Activated naive CD4-positive, alpha-beta T cell treated with Interleukin-2 at 50 U/mL for 16 hours (primary cell): ENCODE measurements around the gene GNG3.
"Not testable (repeated sequence)": the region's sequence is repeated elsewhere in the genome, so short reads cannot be mapped to it uniquely, and the experiment has no call there.

ENCODE experiments used
- DNase-seq: peaks from one replicate; pipeline ENCODE4 v3.0.0-alpha.2; 2020

GNG3 gene

DNA sequence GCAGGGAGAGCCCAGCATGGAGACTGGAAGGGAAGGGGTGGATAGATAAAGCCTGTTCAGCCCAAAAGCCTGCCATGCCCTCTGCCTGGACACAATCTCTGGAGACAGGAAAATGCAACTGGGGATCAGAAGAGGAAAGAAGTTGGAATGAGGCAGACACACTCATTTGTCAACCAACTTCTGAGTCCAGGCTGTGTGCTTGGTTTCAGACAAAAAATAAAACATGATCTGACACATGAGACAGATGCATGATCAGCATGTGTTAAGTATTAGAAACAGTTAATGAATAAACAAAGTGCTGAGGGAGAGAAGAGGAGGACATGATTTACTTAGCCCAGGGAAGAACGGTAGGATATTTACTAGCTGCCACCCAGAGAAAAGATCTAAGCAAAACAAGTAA lies 19.0 kb upstream of the GNG3 start:
- DNase-seq: no peak

DNA sequence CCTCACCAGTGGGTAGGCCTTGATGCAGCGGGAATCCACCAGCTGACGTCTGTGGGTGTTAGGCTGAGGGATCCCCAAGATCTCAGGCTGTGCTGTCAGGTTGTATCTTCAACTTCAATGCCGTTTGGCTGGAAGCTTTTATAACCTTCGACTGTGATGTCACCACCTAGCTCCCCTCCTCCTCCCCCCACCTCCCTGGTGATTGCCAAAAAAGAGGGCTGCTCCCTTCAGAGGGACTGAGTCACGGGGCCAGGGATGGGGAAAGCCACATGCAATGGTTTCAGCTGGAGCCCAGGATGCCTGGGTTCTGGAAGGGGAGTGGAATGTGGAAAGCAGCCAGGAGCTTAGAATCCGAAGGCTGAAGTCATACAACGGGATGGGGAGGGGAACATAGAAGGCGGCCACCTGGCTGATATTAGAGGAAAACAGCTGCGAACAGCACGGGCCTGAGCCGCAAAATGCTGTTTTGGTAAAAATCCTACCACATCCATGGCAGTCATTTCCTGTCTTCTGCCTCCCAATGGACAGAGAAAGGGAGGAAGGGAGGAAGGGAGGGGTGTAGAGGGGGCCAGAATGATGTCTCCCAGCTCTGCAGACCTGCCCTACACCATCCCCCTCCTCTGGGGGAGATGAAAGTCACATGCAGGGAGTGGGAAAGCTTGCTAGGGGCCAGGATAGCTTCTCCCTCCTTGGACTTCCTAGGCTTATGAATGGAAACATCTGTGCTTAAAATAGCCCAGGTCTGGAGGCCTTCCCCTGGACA lies 17.9 kb upstream of the GNG3 start, which contains the start of gene LRRN4CL:
LRRN4CL (minus strand) TSS at position 110 of the 763 bp plus-strand sequence. CDS start 1,022 bp downstream, outside the sequence.
- DNase-seq: no peak

DNA sequence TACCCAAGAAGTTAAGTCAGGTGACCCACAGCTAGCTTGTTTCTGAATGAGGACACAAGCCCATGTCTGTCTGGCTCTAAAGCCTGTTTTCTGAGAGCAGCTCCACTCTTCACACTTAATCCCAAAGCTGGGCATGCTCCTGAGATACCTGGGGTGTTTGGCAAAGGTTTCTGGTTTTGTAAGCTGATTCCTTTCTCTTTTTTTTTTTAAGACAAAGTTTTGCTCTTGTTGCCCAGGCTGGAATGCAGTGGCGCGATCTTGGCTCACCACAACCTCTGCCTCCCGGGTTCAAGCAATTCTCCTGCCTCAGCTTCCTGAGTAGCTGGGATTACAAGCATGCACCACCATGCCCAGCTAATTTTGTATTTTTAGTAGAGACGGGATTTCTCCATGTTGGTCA lies 13.9 kb upstream of the GNG3 start:
- DNase-seq: not testable (repeated sequence)

DNA sequence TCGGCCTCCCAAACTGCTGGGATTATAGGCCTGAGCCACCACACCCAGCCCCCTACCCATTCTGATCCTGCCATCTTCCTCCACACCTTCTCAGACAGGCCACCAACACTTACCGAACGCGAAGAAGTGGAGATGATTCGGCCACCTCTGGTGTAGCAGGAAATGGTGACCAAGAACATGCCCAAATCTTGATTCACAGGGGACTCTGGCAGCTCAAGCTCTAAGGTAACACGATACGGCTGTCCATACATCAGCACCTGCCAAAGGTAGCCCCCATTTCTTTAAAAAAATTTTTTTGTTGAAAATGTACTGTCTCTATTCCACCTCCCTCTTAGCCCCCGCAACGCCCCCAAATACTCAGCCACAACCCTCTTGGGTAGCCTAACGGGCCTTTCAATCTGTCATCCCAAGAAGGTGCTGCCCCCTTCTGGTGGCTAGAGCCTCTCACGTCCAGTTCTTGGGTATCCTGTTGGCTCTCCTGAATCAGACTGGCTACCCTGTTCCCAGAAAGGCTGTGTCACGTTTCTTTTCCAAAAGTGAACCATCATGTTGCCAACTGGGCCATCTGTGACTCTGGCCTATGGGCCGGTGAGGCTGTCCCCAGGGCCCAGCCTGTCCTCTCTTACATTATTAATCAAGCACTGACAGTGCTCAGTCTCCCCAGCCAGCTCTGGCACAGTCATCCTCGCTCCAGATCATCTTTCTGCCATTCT lies 12.9 kb upstream of the GNG3 start:
- DNase-seq: peak; percentile 77

DNA sequence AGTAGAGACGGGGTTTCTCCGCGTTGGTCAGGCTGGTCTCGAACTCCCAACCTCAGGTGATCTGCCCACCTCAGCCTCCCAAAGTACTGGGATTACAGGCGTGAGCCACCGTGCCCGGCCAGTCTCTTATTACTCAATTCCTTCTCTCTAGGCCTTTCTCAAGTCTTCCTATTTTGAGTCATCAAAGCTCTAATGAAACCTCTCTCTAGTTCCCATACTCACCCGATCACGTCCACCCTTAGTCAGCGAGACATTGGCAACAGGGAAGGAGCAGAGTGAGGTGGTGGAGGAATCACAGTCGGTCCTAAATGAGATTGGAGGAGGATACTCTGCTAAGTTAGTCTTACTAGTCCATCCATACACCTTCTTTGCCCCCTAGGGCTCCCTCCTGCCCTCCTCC lies 5.2 kb upstream of the GNG3 start:
- DNase-seq: no peak

DNA sequence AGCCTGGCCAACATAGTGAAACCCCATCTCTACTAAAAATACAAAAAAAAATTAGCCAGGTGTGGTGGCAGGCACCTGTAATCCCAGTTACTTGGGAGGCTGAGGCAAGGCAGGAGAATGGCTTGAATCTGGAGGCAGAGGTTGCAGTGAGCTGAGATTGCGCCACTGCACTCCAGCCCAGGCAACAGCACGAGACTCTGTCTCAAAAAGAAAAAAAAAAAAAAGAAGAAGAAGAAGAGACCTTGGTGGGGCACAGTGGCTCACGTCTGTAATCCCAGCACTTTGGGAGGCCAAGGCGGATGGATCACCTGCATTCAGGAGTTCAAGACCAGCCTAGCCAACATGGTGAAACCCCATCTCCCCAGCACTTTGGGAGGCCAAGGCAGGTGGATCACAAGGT lies 3.6 kb upstream of the GNG3 start:
- DNase-seq: not testable (repeated sequence)

DNA sequence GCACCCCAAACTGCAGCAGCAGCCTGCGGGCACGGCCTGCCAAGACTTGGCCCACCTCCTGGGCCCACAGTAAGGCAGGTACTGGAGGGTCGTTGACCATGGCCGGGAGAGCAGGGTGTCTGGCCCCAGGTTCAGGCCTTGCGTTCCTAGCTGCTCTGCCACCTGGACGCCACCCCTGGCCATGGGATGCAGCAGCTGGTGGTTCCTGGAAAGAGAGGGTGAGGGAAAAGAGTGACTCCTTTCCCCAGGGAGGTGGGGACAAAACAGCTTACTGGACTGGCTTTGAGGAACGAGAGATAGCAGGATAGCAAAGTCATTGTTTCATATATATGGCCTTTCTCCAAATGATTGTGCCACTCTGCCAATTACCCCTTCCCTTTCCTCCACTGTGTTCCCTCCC lies 2.1 kb upstream of the GNG3 start:
- no peak for DNase-seq

DNA sequence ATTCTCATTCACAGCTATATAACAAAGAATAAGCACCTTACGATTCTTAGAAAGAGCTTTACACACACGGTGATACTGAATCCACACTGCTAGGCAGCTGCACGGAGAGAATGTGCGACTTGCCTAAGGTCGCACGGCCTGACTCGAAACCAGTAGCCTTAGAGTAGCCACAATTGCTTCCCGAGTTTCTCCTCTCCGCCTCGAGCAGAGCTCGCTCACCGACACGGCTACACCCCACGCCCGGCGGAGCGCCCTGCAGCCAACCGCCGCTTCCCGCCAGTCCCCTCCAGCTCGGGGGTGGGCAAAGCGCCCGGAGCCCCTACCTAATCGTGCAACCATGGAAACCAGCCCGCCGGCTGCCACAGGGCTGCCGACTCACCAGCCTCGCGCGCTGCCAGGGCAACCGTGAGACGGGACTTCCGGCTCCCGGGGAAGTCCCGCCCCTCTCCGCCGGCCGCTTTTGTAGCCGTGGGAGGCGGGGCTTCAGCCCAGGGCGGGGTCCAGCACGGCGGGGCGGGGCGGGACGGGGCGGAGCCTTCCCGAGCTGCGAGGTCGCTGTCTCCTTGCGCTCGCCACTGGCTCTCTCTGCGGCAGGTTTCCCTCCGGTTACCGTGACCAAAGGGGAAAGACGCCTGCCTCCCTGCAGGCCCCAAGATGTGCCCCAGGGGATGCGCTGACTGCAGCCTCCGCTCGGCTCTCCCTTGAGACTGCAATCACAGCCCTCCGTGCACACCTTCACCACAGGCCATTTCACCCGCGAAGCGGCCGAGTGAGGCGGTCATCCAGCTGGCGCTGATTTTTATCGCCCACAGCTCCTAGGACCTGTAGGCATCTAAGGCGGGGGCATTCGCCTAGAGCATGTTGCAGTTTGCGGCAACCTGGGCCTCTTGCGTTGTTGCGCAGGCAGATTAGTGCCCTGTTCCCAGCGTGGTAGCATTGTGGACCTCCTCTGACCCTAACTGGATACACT lies 1.3 kb upstream of the GNG3 start:
- peak; percentile 92 for DNase-seq

DNA sequence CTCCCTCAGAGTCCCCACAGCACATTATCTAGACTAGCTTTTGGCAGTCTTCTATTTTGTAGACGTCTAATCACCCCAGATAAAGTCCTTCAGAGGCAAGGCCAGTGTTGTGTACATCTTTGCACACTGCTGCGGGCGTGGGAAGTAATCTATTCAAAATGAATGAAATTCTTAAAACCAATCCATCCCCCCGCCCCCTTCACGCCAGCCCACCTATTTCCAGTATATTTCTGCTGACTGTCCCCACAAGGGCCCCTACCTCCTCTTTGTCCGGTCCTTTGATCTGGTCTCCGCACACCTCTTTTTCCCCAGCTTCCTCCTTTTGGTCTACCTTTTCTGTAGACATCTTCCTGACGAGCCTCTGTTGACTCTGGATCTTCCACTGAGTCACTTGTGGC lies 627 bp upstream of the GNG3 start:
- DNase-seq: no peak

DNA sequence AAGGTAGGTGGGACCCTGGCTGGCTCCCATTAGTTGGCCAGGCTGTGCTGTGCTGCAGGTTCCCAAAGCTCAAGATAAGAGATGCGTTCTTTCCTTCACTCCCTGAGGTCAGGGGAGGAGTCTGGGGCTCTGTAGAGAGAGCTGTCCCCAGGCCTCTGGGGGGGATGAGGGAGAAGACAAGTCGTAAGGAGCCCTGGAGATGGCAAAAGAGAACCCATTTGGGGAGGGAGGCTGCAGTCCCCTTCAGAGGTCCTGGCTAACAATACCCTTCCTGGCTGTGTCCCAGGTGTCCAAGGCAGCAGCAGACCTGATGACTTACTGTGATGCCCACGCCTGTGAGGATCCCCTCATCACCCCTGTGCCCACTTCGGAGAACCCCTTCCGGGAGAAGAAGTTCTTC lies 916 bp downstream of the GNG3 start:
- DNase-seq: no peak

DNA sequence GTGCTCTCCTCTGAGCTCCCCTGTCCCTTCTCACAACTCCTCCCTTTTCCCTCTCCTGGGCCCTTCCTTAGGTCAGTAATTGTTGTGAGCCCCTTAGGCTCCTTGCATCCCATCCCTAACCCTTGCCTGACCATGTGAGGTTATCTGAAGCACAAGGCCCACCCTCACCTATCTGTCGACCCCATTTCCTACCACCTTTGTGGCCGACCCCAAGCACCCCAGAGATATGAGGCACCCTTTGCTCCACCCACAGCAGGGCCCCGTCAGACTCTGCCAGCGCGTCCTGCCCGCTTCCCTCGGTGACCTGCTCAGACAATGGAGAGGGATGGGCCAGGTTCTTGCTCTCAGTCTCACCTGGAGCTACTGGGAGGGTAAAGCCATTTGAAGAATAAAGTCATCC lies 1.3 kb downstream of the GNG3 start:
- peak; percentile 42 for DNase-seq

DNA sequence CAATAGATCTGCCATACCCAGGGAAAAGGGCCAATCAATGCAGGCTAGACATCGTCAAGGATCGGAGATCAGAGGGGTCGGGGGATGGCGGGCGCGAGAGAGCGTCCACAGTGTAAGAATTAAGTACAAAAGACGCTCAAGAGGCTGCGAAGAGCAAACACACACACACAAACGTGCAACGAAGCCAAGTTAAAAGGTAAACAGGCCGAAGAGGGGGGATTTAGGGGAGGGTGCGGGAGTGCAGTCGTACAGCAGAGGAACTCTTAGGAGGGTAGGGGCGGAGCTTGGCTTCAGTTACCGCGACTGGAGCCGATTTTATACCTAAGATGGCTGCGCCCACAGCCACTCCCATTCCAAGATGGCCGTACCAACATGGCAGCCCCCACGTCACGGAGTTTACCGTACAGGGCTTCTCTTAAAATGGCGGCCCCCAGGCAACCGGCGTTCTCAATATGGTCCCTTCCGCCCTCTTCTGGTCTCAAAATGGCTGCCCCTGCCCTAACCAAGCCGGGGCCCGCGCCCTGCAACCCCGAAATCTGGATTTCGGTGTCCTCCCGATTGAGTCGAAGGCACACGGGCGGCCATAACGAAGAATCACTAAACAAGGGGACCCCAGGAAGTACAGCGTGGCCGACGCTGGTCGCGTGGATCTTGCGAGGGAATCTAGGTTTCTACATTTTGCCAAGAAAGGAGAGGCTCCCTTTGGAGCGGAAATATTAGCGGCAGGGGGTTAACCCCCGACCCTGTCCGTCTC lies 1.9 kb downstream of the GNG3 start:
- DNase-seq: peak; percentile 96

DNA sequence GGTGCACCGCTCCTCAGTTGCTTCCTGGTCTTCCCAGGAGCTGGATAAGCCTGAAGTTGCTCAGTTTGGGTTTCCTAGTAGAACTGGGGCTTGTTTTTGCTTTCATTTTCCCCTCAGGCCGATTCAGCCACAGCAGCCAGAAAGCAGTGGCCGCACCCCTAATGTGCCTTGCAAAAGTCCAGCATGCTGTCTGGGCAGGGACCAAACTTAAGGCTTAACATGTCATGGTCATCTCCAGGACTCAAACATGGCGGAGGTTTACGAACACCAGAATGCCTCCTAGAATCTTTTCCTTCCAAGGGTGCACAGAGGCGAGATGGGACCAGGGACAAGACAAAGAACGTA lies 2.5 kb downstream of the GNG3 start:
- no peak for DNase-seq

DNA sequence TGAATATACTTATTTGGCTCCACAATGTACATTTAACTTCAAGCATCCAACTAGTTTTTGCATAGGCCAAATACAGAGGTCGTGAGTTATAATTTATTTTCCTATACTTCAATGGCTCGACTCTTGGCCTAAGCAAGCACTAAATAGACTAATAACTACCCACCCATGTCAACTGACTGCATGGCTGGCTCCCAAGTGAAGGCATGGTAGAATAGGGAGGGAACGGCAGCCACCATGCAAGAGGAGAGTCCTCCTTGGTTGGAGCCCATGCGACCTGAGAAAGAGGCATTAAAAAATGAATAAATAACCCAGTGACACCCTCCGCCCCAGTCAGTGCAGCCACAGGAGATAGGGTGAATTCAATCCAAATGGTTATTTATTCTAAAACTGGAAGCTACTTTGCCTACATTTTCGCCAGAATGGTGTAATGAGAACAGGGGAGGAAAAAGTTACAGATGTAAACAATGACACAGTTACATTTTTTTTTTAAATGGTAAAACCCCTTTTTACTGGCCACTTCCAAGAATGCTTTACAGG lies 4.9 kb downstream of the GNG3 start:
- no peak for DNase-seq

DNA sequence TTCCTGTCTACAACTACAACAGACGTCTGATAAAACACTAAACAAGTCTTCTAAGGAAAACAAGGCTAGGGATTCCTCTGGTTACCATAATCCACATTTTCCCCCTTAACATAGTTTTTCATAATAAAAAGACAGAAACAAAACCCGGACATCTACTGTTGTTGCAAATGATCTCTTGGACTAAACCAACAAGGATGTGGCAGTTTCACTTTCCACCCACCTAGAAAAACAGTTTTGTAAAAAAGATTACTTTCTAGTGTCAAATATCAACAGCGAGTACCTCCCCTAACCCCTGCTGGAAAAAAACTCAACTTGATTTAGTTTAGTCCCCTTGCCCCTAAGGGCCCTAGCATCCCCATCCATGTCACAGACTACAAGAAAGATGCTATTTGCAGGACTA lies 5.4 kb downstream of the GNG3 start:
- no peak for DNase-seq

DNA sequence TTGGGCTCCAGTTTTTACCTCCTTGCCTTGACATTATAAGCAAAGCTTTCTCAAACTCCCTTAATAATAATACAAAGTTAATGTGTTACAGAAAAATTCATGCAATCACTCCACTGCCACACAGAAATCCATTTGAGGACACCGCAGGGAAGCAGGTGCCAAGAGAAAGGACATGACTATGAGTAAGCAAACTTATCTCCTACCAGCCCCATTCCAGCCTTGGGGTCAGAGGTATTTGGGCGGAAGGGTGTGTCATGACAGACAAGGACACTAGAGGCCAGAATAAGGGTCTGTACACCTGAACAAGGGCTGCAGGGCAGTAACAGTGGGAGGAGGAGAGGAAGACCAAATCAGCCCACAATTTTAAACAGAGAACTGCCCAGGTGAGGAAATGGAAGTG lies 5.9 kb downstream of the GNG3 start:
- DNase-seq: no peak

DNA sequence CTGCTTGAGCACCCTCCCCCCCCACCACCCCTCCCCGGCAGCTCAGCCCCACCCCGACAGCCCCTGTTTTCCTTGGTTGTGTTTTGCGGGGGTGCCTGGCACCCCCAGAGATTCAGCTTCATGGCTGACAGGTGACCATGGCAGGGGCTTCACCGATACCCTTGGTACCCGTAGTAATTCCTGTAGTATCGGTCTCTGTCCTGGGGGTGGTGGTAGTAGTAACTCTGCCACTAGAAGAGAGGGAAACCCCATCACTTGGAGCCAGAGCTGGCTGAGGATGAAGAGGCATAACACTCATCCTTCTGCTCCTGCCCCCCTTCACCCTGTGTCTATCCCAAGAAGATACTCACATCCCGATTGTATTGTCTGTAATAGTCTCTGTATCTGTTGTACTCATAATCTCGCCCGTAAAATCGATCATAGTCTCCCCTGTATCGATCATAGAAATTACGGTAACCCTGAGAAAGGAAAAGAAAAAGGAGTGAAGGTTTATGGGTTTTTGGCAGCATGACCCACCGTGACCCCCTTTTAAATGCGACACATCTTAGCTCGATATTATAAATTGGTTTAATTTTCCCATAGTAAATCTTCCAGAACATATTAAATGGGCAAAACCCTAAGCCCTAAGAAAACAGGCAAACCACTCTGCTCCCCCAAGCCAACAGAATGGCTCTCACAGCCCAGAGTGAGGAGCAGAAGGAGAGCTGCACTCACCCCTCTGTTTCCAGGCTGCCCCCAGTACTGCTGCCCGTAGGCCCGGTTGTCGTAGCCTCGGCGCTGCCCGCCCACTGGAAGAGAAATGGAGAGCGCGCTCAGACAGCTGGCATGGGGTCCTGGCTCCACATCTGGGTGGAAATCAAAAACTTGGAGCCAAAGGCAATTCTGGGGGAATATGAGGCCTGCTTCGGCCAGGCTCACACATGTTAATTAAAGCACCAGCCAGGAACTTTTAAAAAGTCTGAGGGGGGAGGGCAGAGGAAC lies 8.0 kb downstream of the GNG3 start:
- DNase-seq: no peak

DNA sequence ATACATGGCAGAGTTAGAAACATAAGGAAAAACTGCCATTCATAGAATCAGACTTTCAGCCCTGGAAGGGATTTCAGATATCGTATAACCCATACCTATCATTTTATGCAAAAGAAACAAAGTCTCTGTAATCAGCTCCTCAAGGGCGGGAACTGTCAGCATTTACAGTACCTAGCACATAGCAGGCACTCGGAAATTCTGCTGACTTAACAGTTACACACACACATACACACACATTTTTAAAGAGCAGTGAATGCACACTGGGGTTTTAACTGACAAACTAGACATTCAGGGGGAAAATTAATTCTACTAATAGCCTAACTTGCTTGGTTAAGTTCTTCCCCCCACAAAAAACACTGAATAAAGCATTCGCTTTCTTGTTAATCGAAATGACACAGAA lies 8.7 kb downstream of the GNG3 start:
- DNase-seq: no peak

DNA sequence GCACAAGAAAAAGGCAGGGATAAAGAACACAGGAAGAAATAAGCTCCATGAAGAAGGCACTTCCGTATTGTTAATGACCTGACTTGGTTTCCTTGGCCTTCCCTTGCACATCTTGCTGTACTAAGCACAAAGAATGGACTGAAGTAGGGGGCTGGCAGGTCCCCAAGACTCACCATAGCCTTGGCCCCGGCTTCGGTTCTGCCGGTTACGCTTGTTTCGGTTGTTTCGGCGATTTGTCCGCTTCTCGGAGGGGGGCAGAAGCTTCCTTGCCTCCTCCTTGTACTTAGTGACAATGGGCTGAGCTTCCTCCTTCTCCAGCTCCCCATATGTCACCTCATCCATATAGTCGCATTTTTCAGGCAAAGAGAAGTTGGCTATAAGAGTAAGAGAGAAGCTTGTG lies 9.3 kb downstream of the GNG3 start:
- no peak for DNase-seq

DNA sequence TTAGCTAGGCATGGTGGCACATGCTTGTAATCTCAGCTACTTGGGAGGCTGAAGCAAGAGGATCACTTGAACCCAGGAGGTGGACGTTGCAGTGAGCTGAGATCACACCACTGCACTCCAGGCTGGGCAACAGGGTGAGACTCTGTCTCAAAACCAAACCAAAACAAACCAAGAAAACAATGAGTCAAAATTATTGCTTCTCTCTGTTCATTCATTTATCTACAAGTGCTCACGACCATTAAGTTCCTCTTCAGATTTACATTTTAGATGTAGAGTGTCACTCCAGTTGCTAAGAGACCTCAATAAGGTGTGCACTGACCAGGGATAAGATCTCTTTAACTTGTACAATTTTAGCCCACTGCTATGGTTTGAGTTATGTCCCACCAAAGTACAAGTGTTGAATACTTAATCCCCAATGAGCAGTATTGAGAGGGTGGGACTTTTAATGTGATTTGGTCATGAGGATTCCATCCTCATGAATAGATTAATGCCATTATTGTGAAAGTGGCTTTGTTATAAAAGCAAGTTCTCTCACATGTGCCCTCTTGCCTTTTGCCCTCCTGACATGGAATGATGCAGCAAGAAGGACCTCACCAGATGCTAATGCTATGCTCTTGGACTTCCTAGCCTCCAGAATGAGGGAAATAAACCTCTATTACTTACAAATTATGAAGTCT lies 12.0 kb downstream of the GNG3 start:
- DNase-seq: no peak

DNA sequence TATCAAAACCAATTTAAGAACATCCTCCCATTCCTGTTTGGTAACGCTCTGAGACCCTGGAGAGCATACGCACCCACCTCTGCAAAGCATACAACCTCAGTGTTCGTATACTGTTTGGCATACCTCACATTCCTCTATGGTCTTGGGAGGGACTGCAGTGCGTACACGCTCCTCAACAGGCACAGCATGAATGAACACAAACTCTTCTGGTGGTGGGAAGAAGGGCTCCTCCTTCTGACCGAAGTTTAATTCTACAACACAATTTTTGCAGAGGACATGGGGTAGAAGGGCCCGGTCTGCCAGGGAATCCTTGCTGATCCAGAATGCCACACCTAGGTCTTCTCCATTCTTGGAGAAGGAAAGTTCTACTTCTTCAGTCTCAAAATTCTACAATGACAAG lies 14.5 kb downstream of the GNG3 start:
- DNase-seq: no peak
